Hematopoietic multipotent progenitor cell (in vitro differentiated cells): ENCODE results near the gene NR5A1. TPM values are rescaled to one million over a fixed set of nuclear protein-coding genes. Genes with fewer than 3 reads are reported as not detected.
A peak's percentile ranks its signal among the peaks of the same experiment; 100 is the strongest.

Source experiments
- DNase-seq, 3 donors: peaks; one replicate each; pipeline ENCODE4 v3.0.0-alpha.2; 2011 to 2015; ENCODE audit warnings: low read depth in 2 of 3, low spot score in 2 of 3
- total RNA-seq: library from RNA; depleted of rRNA; stranded (reverse); fragments of >200 nt; gene quantifications from one replicate; pipeline ENCODE4 v1.2.3, GENCODE V29; 2012

The NR5A1 gene
- total RNA-seq, 1 donor: 0.54 TPM

DNA sequence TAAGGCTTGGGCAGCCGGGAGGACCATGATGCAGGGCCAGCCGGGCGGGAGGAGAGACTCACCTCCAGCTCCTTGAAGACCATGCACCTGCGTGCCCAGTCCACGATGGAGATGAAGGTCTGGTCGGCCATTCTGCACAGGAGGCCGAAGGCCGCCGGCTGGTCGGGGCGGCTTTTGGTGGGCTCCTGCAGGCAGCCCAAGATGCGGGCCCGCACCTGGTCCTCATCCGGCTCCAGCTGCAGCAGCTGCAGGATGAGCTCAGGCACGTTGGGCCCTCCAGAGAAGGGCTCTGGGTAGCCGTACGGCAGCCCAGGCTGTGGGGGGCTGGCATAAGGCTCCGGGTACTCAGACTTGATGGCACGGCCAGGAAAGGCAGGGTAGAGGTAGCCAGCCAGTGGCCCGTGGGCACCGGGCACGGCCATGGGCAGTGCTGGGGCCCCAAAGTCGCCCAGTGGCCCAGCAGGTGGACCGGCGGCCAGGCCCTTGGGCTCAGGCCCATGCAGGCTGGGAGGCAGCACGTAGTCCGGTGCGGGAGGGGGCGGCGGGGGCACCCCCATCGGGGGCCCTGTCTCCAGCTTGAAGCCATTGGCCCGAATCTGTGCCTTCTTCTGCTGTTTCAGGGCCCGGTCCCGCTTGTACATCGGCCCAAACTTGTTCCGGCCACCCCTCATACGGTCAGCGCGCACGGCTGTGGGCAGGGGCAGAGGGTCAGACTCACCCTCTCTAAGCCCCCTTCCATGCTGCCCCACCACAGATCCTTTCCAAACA, 7.0 kb downstream of the NR5A1 start:
- DNase-seq: no peak

DNA sequence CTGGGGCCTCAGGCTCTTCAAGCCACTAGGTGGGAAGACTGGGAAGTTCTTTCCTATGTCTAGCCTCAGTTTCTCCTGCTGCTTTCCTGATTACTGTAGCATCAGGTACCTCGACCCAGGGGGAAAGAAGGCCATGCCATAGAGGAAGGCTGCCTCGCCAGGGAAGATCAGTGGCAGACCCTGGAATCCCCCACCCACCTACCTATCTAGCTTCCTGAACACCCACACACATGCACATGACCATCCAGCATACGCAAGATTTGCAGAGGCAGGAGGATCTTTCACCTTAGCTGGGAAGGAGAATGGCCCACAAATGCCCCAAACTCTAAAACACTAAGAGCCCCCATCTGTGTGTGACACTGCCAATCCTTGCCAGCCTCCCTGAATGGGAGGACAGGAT, 8.0 kb downstream of the NR5A1 start:
- DNase-seq: no peak

DNA sequence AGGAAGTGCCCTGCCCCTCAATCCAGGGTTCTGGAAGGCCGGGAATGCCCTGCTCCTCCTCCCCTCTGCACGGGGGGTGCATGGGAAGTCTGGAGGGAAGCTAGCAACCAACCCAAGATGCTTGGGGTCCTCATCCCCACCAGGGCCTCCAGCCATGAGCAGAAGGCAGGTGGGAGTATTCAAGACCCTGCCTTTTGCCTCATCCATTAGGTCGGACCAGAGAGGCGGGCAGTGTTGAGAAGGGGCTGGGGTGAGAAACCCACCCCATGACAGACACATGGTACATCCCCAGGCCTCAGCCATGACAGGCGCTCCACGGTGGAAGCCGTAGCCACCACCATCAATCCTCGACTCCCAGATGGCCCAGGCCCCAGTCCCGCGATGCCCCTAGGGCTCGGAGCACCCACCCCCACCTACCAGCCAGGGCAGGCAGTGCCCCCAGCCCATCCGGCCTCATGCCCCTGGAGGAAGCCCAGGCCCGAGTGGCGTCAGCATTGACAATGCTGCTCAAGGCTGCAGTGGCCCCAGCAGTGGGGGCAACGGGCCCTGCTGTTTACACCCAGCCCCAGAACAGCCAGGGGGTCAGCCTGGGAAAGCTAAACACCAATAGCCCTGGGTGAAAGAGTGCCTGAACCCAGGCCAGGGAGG, 8.6 kb downstream of the NR5A1 start:
- no peak for DNase-seq

DNA sequence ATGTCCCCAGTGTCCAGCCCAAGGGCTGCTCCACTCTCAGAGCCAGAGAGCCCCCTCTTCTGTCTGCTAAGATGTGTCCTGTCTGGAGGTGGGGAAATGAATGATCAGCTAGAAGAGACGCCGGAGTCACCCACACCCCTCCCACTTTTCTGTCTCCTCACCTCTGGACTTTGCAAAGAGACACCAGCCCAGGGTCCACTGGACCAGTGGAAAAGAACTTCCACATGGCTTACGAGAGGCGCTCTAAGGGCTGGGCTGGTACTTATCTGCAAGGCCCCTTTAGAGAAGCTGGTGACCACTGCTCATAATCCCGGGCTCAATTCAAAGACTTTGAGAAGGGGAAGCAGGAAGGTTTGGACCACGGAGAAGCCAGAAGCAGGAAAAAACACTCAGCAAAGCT, 9.2 kb downstream of the NR5A1 start:
- no peak for DNase-seq

DNA sequence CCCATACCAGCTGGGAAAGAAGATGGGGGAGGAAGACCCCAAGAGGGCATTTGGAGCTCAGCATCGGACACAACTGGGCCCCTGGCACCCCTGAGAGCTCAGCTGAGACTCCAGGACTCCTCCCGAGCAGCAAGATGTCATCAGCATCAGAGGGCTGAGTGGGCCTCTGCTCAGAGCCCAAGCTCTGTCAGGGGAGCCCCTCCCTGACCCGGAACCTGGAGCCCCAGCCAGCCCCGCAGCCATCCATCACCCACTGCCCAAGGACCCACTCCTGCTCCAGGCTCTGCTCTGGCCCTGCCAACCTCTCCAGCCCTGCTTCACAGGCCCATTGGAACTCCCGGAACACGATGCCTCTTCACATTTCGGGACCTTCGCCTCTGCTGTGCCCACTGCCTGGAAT, 9.8 kb downstream of the NR5A1 start:
- no peak for DNase-seq

DNA sequence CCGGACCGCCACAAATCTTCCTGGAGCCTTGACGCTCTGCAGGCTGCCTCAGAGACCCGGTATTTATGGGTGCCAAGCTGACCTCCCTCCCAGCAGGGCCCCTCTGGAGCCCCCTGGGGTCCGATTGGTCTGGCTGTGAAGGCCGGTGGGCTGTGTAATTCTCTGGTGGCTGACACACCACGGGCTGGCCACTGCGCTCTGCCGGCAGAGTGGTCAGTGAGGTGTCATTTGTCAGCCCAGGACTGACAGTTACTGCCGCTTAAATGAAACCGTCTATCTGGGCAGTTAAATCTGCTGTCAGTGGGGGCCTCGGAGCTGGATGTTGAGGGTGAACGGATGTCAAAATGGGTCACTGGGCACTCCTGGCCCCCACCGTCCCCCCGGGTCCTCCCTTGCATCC, 10.7 kb downstream of the NR5A1 start:
- DNase-seq: no peak

DNA sequence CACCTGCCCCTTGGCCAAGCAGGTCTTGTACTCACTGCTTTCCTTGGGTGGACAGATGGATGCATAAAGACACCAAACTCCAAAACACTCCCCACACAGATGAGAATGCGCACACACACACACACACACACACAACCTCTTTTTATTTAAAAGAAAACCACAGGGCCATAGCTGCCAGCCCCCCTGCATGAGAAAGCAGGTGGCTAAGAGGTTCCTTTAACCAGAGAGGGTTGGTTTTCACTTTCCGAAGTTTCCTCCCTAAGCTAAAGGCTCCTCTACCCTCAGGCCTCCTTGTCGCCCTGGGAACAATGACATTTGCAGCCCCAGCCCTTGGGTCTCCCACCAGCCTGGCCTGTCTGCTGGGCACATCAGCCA, 11.1 kb downstream of the NR5A1 start:
- DNase-seq: peak in 2 of 3 donors; percentile 62 to 87

DNA sequence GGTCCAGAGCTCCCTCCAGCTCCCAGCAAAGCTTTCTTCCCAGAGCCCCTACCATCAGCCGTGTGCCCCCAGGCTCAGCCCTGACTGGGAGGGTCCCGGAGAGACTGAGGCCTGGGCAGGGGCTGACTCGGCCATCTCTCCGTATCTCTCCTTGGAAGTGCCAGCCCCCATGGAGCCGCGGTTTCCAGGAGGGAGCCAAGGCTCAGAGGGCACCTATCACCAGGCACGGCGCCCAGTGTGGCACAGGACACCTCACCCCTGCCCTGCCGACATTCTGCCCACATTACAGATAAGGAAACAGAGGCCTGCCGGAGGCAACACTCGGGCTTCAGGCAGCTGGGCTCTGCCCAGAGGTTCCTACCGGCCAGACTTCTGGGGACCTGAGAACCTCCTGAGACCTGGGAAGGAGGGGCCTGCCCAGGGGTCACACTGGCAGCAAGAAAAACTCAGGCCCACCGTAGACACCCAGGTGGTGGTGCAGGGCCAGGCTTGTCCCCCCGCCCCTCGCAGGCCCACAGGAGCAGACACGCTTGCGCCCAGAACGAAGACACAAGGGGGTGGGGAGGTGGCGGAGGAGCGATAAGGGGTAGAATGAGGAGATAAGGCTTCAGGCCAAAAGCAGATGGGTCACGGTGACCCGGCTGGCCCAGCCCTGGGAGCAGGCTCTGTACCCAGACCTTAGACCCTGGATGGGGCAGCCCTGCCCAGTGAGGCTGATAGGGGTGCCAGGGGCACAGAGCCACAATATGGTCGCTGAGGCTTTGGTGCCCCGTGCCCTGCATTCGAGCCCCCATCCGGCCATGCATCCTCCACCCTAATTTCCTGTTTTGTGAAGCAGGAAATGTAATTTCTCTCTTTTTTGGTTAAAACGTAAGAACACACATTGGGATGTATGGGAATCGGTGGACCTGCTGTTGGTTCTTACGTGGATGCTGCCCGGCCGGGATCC, 11.8 kb downstream of the NR5A1 start:
- no peak for DNase-seq

DNA sequence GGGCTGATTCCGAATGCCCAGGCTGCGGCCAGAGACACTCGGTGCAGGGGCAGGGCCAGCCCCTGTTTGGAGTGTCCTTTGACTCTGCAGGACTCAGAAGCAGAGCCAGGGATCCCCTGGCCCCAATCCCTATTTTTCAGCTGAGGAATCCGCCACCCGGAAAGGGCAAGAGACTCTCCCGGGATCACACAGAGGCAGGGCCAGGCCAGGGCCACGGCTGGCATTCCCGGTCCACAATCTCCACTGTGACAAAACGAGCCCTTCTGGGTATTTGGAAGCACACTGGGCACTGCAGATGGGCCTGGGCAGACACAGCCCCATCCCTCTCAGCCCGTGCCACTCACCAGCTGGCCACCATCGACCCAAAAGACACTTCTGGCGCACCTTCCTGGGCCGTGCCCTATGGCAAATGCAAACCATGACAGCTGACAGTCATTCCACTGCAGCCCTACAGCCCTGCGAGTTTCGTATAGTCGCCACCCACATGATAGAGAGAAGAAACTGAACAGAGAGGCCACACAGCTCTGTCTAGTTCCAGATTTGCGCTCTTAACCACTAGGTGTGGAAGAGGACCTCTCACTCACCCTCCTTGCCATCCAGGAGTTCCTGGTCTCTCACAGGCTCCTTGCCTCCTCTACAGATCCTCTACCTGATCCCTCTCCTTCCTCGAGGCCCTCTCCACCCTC, 13.3 kb downstream of the NR5A1 start:
- no peak for DNase-seq

DNA sequence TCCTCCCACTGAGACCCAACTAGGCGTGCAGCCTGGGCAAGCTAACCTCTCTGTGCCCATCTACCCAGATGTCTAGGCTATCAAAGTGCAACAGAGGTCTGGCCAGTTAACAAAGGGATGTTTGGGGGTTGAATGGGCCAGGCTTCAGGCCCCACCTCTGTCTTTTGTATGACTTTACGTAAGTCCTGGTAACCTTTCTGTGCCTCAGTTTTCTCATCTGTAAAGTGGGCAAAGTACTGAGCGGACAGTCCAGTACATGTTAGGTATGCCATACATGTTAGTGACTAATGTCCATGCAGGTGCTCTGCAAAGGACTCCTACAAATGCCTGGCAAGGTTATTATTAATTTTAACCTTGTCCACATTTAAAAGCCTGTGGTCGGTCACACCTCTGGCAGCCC, 14.0 kb downstream of the NR5A1 start:
- DNase-seq: no peak

DNA sequence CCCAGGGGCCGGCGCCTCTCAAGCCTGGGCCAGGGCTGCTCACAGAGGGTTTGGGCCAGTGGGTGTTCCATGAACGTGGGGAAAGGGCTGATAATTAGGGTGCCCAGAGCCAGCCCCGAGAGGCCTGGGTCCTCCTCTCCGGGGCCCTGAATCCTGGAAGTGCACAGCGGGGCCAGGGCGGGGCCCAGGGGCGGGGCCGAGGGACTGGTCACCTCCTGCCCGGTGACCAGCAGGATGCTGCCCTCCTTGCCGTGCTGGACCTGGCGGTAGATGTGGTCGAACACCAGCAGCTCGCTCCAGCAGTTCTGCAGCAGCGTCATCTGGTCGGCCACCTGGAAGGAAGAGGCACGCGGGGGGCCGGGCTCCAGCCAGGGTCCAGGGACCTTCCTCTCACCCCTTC, 14.4 kb downstream of the NR5A1 start:
- DNase-seq: no peak

DNA sequence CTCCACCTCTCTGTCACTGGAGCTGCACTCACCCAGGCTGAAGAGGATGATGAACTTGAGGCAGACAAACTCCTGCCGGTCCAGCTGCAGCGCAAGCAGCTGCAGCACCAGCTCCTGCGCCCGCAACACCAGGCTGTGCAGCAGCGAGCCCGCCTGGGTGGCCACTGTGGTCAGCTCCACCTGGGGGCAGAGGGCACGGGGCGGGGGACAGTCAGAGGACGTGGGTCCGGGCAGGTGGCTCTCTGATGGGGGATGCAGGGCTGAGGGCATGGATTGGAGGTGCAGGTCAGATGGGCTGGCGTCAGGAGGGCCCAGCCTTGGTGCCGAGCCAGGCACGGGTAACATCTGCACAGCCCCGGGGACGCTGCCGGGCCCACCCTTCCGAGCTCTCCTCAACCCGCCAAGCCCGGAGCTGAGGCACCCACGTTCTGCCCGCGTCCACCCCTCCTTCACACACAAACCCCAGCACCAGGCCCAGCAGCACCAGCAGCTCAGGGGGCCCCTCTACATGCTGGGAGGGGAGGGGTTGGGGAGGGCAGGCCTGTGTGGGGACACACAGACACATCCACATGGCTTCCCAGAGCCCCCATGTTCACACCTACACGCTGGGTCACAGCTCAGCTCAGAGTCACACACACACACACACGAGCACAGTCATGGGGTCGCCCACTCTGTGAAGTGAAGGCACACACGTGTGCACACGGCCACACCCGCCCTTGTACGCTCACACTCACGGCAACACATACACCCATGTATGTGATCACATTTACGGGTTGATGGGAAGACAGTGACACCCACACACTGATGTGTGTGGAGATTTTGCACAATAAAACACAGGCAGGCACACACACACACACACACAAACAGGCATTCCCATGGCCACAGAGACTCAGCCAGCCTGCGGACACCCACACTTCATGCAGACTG, 15.9 kb downstream of the NR5A1 start:
- DNase-seq: no peak

DNA sequence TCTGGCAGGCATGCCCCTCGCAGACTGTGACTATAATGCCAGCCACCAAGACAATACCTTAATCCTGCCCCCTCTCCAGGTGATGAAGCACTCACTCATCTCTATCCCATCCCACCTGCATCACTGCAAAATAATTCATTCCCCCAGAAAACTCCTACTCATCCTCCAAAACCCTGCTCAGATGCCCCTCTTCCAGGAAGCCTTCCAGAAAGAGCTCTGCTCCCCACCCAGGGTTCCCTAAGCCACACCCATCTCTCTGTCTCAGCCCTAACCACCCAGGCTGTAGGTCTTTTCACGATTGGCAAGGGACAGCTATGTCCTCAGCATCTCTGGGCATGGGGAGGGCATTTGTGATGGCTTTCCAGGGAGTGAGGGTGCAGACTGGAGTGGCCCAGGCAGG, 17.2 kb downstream of the NR5A1 start:
- DNase-seq: no peak

DNA sequence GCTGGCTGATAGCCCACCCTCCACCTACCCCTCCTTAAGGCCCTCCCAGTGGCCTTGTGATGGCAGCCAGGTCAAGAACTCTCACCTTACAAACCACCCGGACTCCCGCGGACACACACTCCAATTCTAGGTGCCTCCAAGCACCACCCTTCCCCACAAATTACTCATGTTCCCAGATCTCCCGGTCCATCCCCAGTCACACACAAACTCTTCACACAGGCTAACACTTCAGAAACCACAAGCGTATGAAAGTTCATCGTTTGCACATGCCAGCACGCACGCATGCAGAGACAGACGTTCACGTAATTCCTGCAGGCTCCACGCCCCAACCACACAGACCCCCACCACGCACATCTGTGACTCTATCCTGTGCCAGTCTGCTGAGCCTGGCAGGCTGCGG, 18.0 kb downstream of the NR5A1 start:
- DNase-seq: no peak

DNA sequence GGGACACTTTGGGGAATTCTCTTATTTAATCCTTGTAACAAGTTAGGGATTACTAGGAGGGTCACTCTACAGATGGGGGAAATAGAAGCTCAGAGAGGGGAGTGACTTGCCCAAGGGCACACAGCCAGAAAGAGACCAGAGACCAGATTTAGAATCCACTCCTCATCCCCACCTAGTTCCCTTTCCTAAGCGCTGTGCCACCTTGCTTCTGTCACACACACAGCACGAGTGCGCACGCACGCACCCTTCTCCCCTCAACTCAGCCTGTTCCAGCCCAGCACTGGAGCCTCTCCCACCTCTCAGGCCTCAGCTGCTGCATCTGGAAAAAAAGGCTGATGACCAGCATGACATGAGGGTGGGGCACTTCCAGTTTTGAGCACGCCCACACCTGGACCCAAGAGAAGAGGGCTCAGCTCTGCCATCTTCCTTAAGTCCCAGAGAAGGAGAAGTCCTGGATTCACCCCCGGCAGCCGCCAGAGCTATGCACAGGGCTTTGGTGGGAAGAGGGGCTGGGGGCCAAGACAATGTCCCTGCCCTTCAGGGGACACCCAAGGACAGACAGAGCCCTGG, 18.5 kb downstream of the NR5A1 start:
- DNase-seq: no peak

DNA sequence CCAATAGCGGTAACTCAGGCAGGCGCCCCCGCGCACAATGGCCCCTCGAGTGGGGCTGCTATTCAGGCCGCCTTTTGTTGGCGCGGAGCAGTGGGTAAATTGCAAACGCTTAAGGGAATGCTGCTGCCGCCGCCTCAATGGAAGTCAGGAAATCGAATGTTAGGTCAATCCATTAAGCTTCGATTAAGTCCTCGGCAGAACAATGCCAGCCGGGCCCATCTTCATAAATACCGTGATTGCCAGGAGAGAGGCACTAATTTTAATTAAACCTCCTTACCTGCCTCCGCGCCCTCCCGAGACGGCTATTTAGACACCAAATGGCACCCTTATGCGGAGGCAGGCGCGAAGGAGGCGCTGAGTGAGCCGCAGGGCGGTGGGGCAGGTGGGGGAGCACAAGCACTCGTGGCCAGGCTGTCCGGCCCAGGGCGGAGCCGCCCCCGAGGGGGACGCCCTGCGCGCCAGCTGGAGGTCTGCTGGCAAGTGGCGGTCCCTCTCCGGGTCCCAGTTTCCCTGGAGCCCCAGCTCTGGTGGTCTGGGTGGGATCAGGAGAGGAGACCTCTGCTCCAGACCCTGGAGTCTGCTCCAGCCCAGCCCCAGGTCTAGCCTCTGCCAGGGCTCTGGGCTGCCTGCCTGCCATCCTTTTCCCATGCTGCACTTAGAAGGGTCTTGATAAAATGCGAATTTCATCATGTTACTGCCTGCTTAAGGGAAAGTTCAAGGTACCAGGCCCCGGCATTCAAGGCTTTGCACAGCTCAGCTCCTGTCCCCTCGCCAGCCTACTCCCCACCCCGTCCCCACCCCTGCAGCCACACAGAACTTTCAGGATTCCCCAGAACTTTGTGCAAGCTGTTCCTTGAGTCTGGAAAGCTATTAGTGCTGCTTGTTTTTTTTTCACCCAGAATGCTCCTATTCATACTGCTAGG, 19.7 kb downstream of the NR5A1 start:
- no peak for DNase-seq

DNA sequence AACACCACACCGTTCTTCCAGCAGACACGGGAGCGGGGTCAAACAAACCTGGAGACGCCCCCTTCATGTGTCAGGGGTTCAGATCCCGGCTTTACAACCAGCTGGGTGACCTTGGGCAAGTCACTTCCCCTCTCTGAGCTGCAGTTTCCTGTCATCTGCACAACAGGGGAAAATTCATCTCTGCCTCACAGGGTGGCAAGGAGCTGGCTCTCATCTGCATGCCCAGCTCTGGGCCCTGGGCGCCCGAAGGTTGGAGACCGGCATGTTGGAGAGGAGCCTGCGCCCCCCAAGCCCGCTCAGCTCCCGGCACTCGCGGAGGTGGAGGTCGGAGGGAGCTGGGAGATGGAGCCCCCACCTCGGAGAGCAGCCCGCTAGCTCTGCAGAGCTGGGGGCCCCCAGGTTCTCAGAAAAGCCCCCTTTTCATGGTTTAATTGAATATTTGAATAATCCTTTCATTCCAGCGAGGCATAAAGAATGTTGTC, 20.4 kb downstream of the NR5A1 start:
- DNase-seq: no peak

DNA sequence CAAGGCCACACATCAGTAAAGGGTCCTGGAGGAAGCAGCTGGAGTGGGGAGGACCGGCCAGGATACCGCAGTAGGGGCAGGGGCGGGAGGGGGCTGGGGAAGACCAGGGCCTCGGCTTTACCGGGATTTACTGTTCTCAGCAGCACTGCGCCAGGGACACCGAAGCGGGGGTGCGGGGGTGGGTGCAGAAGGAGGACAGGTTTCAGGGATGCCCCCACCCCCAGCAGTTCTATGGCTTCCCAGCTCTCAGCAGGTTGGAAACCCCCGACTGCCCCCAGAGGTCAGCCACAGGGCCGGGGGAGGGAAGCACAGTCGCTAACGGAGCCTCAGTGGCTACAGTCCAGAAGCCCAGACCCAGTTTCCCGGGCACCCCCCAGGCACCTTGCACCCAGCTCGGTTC, 21.3 kb downstream of the NR5A1 start:
- DNase-seq: no peak
